ENCODE measurements around the gene GPR18. TPM values are rescaled to one million over a fixed set of nuclear protein-coding genes. Genes with fewer than 3 reads are reported as not detected.

GPR18 gene
- total RNA-seq, 1 donor from 2014 or later: not detected

- H3K4me3 ChIP-seq (ENCODE audit: low read depth, low read length): no peak overlapping the region
- no peaks in the 10 kb centered on the region for H3K27me3 ChIP-seq (ENCODE audit: control insufficient read depth, insufficient read depth, low read length)
- DNase-seq (ENCODE audit: low read depth): no peak
- no peaks in the 10 kb centered on the region for H3K36me3 ChIP-seq (ENCODE audit: control insufficient read depth, insufficient read depth, low read length)
- FAIRE-seq: no peak
- TF ChIP-seq CTCF (IDR thresholded peaks at IDR 0.05; ENCODE audit: insufficient read depth, low read length, severe bottlenecking): no peak
Observed at GRCh38 chr13:99299920-99300341, 41.8 kb upstream of the GPR18 start.

DNA sequence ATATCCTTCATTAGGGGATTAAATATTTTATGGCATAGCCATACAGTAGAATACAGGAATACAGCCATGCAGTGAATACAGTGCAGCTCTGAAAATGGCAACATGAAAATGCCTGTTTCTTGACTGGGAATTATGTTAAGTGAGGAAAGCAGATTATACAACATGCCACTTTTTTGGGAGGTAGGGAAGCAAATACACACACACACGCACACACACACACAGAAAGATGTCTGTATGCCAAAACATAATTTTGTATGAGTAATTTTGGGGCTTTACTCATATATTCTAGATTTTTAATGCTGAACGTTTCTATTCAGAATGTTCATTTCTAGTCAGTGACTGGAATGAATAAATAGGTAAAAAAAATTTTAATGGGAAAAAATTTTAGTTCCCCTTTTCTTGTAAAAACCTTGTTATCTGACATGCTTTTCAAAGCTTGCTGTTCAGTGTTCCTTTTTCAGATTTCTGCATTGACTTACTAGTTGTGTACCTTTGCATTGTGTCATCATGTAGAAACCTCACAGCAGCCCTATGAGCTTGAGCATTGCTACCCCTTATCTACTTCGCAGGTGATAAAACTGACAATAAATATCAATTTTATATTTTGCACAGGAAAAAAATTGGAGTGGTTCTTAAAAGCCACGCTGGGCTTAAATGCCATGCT lies 41.2 kb upstream of the GPR18 start:
- Histone ChIP-seq H3K27me3 (ENCODE audit: control insufficient read depth, insufficient read depth, low read length) (no peaks in the 10 kb centered on the region), H3K36me3 (ENCODE audit: control insufficient read depth, insufficient read depth, low read length) (no peaks in the 10 kb centered on the region), H3K4me3 (ENCODE audit: low read depth, low read length) (no peak overlapping the region)
- no peak for FAIRE-seq
- TF ChIP-seq CTCF (IDR thresholded peaks at IDR 0.05; ENCODE audit: insufficient read depth, low read length, severe bottlenecking): no peak
- DNase-seq (ENCODE audit: low read depth): no peak

DNA sequence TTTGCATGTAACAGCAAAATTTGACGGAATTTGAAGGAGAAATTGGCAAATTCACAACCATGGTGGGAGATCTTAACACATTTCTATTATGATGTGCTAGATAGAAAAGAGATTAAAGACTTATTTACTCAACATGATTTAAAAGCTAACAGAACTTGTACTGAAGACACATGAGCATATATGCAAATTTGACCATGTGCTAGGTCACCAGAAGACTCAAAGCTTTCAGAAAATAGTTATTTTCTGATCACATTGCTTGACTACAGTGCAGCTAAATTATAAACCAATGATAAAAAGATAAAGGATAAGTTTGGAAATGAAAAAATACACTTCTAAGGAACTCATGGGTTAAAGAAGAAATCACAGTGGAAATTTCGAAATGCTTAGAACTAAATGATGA lies 39.9 kb upstream of the GPR18 start:
- Histone ChIP-seq H3K27me3 (ENCODE audit: control insufficient read depth, insufficient read depth, low read length) (no peaks in the 10 kb centered on the region), H3K4me3 (ENCODE audit: low read depth, low read length) (no peak overlapping the region), H3K36me3 (ENCODE audit: control insufficient read depth, insufficient read depth, low read length) (no peaks in the 10 kb centered on the region)
- TF ChIP-seq CTCF (IDR thresholded peaks at IDR 0.05; ENCODE audit: insufficient read depth, low read length, severe bottlenecking): no peak
- no peak for FAIRE-seq
- no peak for DNase-seq (ENCODE audit: low read depth)

GRCh38 chr13:99297331-99297730 lies 39.2 kb upstream of the GPR18 start:
- Histone ChIP-seq H3K36me3 (ENCODE audit: control insufficient read depth, insufficient read depth, low read length) (no peaks in the 10 kb centered on the region), H3K27me3 (ENCODE audit: control insufficient read depth, insufficient read depth, low read length) (no peaks in the 10 kb centered on the region), H3K4me3 (ENCODE audit: low read depth, low read length) (no peak overlapping the region)
- FAIRE-seq (no peak), DNase-seq (ENCODE audit: low read depth) (no peak)
- TF ChIP-seq CTCF (IDR thresholded peaks at IDR 0.05; ENCODE audit: insufficient read depth, low read length, severe bottlenecking): no peak

GRCh38 chr13:99296398-99296797 lies 38.2 kb upstream of the GPR18 start:
- no peak for DNase-seq (ENCODE audit: low read depth)
- no peak for TF ChIP-seq CTCF (IDR thresholded peaks at IDR 0.05; ENCODE audit: insufficient read depth, low read length, severe bottlenecking)
- H3K36me3 ChIP-seq (ENCODE audit: control insufficient read depth, insufficient read depth, low read length): no peaks in the 10 kb centered on the region
- no peaks in the 10 kb centered on the region for H3K27me3 ChIP-seq (ENCODE audit: control insufficient read depth, insufficient read depth, low read length)
- H3K4me3 ChIP-seq (ENCODE audit: low read depth, low read length): no peak overlapping the region
- FAIRE-seq: no peak
